ENCODE measurements around the gene LRRC18. TPM values are rescaled to one million over a fixed set of nuclear protein-coding genes. Genes with fewer than 3 reads are reported as not detected.

Gene LRRC18
- total RNA-seq, 2 donors from 2014 or later = not detected

DNA sequence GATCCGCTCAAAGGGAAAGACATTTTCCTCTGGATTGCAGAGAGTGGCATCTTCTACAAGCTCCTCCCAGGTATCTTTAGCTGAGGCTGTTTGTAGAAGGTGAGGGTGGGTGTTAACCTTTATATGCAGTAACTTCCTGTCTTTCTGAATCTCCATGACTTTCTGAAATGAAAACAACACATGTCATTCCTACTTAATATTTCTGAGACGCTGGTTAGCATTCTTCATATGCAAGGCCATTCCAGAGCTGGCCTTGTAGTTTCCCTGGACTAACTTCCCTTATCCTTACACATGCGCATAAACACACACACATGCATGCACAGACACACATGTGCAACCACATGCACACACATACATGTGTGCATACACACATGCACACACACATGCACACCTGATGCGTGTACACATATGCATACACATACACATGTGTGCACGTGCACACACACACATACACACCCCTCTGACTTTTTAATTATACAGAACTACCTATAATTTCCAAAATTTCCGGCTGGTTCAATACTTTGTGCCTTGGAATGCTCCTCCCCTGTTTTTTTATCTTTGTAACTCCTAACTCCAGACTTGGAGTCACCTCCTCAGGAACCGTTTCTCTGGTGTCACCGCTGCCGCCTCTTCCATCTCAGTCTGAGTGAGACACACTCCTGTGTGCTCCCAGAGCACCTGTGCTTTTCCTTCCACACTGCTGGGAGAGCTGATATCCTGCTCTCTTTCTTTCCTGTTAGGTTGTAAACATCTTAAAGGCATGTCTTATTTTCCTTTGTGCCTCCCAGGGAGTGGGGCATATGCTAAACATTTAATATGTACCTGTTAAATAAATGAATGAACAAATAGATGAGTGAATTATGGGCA lies 55.2 kb downstream of the LRRC18 start:
- H3K27me3 ChIP-seq = no peaks in the 10 kb centered on the region
- no peaks in the 10 kb centered on the region for H3K9me3 ChIP-seq
- WGBS, 2 donors = 70 to 73% methylated on average over 9 of the region's 9 CpGs
- intact Hi-C loops (cut with DNase I) = no loop called here
- H3K4me1 ChIP-seq = no peaks in the 10 kb centered on the region
- H3K4me3 ChIP-seq = no peak overlapping the region
- no peak for DNase-seq
- H3K27ac ChIP-seq = no peak overlapping the region
- no peak for TF ChIP-seq POLR2A (IDR thresholded peaks at IDR 0.05)
- TF ChIP-seq, protein P1, sequence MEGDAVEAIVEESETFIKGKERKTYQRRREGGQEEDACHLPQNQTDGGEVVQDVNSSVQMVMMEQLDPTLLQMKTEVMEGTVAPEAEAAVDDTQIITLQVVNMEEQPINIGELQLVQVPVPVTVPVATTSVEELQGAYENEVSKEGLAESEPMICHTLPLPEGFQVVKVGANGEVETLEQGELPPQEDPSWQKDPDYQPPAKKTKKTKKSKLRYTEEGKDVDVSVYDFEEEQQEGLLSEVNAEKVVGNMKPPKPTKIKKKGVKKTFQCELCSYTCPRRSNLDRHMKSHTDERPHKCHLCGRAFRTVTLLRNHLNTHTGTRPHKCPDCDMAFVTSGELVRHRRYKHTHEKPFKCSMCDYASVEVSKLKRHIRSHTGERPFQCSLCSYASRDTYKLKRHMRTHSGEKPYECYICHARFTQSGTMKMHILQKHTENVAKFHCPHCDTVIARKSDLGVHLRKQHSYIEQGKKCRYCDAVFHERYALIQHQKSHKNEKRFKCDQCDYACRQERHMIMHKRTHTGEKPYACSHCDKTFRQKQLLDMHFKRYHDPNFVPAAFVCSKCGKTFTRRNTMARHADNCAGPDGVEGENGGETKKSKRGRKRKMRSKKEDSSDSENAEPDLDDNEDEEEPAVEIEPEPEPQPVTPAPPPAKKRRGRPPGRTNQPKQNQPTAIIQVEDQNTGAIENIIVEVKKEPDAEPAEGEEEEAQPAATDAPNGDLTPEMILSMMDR (IDR thresholded peaks at IDR 0.05) = no peak
- ATAC-seq = no peak
- no peaks in the 10 kb centered on the region for H3K36me3 ChIP-seq (replicated peaks in 1 of 2; ENCODE audit: insufficient read depth in 1 of 2, low read depth in 2 of 2)

DNA sequence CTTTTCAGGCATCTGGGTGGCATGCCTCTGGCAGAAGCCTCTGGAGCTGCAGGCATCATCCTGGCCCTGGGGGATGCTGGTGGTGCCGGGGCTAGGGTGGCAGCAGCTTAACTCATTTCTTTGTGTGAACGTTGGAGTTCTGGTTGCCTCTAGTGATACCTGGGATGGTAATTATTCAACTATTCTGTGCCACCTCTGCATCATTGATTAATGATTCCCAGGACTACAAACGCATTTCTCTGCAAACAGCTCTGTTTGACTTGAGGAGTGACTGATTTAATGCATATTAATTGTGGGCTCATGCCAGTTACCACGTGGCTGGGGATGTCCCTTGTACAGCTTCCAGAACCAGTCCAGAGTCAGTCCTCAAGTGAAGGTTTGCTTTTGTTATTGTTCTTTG lies 55.9 kb downstream of the LRRC18 start:
- Histone ChIP-seq H3K9me3 (no peaks in the 10 kb centered on the region), H3K27ac (no peak overlapping the region), H3K4me1 (no peaks in the 10 kb centered on the region), H3K36me3 (replicated peaks in 1 of 2; ENCODE audit: insufficient read depth in 1 of 2, low read depth in 2 of 2) (no peaks in the 10 kb centered on the region), H3K27me3 (no peaks in the 10 kb centered on the region), H3K4me3 (no peak overlapping the region)
- TF ChIP-seq, protein P1 (IDR thresholded peaks at IDR 0.05) = no peak
- no peak for TF ChIP-seq POLR2A (IDR thresholded peaks at IDR 0.05)
- 27 to 38% methylated on average over 4 of the region's 4 CpGs for WGBS, 2 donors
- ATAC-seq = no peak
- DNase-seq = no peak
- intact Hi-C loops (cut with DNase I) = no loop called here

DNA sequence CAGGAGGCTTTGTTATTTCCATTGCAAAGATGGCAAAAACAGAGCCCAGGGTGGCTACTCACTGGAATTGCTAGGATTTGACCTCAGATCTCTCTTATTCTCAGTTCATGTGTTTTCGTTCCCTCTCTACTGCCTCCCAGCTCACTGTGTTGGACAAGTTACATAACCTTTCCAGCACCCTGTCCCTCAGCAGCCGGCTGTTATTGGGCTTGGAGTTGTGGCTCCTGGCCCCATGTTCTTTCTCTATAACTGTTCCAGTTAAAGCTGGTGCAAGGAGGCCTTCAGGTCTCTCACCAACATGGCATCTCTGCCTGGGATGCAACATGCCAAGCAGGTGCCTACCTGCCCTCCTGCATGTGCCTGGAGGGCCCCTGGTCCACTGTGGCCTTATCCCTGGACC lies 56.8 kb downstream of the LRRC18 start:
- Histone ChIP-seq H3K9me3 (no peaks in the 10 kb centered on the region), H3K4me3 (no peak overlapping the region), H3K4me1 (no peaks in the 10 kb centered on the region), H3K27me3 (no peaks in the 10 kb centered on the region), H3K27ac (no peak overlapping the region), H3K36me3 (replicated peaks in 1 of 2; ENCODE audit: insufficient read depth in 1 of 2, low read depth in 2 of 2) (no peaks in the 10 kb centered on the region)
- 73 to 74% methylated on average over 2 of the region's 2 CpGs for WGBS, 2 donors
- ATAC-seq (no peak), DNase-seq (no peak)
- TF ChIP-seq, protein P1 (IDR thresholded peaks at IDR 0.05) = no peak
- TF ChIP-seq POLR2A (IDR thresholded peaks at IDR 0.05) = no peak
- intact Hi-C loops (cut with DNase I) = no loop called here

DNA sequence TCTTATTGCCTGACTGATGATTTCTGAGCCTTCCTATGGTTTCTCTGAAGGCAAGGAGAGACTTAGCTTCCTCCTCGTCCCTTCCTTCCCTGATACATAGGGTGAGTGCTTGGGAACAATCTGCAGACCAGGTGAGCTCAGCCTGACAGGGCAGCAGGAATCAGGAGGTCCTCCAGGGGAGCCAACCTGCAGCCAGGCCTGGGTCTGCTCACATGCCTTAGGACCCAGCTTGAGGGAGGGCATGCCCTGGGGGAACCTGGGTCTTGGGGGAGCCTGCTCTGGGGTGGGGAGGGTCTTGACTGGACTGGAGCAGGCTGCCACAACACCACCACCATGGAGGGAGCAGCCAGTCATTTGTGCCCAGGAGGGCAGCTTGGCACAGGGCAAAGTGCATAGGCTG lies 57.7 kb downstream of the LRRC18 start:
- WGBS, 2 donors = 67 to 80% methylated on average over 1 of the region's 1 CpG
- Histone ChIP-seq H3K27me3 (no peaks in the 10 kb centered on the region), H3K9me3 (no peaks in the 10 kb centered on the region), H3K4me3 (no peak overlapping the region), H3K36me3 (replicated peaks in 1 of 2; ENCODE audit: insufficient read depth in 1 of 2, low read depth in 2 of 2) (no peaks in the 10 kb centered on the region), H3K4me1 (no peaks in the 10 kb centered on the region), H3K27ac (no peak overlapping the region)
- no peak for DNase-seq
- no peak for TF ChIP-seq POLR2A (IDR thresholded peaks at IDR 0.05)
- TF ChIP-seq, protein P1 (IDR thresholded peaks at IDR 0.05) = no peak
- intact Hi-C loops (cut with DNase I) = no loop called here
- no peak for ATAC-seq
